GM10266 (cell line): ENCODE measurements around the gene IGFBPL1.

Experiments used
- DNase-seq: peaks from one replicate; pipeline ENCODE4 v3.0.0; 2012; ENCODE audit errors: extremely low spot score
- TF ChIP-seq, protein P1 (sequence below): IDR thresholded peaks from 2 replicates; pipeline ENCODE4 v1.5.1; 2012; ENCODE audit warnings: mild to moderate bottlenecking, low read depth; ENCODE audit not compliant: control insufficient read depth, insufficient read depth; ENCODE audit errors: missing control alignments

IGFBPL1 gene

DNA sequence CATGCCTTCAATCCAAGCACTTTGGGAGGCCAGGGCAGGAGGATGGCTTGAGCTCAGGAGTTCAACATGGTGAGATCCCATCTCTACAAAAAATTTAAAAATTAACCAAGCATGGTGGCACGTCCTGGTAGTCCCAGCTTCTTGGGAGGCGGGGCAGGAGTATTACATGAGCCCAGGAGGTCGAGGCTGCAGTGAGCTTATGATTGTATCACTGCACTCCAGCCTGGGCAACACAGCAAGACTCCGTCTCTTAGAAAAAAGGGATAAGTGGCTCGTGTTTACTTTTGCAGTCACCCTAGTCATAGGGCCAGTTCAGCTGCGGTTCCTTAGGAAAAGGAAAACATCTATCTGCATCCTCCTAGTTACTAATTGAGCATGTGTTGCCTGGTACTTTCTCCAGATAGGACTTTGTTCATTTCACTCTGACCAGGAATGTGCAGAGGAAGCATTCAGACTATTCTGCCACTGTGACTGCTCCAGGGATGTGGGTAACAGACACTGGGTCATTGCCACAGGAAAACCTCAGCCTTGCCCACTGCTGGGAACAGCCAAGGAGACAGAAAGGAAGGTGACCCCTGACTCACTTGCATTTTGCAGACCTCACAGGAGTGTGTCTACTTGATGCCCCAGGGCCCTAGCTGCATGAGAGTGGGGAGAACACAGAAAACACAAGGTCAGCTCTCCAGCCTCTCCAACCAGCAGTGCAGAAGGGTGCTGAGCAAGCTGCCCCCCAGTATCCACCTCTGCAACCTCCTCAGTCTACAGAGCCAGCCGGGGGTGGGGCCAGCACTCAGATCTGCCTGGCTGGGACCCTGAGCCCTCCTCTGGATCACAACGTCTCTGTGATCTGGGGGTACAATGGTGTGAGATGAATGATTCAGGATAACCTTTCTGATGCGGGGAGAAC, 65.6 kb downstream of the IGFBPL1 start:
- no peak for DNase-seq
- TF ChIP-seq, protein P1, sequence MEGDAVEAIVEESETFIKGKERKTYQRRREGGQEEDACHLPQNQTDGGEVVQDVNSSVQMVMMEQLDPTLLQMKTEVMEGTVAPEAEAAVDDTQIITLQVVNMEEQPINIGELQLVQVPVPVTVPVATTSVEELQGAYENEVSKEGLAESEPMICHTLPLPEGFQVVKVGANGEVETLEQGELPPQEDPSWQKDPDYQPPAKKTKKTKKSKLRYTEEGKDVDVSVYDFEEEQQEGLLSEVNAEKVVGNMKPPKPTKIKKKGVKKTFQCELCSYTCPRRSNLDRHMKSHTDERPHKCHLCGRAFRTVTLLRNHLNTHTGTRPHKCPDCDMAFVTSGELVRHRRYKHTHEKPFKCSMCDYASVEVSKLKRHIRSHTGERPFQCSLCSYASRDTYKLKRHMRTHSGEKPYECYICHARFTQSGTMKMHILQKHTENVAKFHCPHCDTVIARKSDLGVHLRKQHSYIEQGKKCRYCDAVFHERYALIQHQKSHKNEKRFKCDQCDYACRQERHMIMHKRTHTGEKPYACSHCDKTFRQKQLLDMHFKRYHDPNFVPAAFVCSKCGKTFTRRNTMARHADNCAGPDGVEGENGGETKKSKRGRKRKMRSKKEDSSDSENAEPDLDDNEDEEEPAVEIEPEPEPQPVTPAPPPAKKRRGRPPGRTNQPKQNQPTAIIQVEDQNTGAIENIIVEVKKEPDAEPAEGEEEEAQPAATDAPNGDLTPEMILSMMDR = no peak

DNA sequence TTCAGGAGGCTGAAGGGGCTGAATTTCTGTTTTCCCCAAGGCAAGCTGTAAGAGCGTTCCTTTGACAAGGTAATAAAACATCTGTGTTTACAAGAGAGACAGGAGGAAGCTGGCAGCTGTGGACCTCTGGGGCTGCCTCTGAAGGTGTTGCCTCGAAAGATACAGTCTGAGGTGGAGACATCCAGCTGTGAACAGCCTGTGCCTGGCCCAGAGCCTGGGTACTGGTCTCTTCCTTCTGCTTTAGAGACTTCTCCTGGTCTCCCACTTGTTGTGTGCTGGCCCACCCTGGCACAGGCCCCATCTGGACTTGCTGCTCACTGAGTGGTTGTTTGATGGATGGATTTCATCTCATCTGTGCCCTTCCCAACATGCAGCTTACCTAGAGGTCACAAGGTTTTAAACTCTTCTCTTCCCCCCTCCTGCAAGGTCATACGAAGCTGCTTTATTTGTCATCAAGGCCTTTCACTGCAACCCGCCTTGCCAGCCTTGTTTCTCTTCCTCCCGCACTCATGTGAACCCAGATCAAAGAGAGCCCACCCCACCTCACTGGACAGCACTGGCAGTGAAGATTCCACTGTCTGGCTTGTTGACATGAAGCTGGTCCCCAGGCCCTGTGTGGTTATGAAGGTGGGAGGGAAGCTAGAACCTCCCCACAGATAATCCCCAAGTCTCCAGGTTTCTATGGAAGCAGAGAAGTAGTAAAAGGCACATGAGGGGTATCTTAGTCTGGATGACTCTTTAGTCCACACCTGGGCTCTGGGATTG, 66.7 kb downstream of the IGFBPL1 start:
- TF ChIP-seq, protein P1 = no peak

DNA sequence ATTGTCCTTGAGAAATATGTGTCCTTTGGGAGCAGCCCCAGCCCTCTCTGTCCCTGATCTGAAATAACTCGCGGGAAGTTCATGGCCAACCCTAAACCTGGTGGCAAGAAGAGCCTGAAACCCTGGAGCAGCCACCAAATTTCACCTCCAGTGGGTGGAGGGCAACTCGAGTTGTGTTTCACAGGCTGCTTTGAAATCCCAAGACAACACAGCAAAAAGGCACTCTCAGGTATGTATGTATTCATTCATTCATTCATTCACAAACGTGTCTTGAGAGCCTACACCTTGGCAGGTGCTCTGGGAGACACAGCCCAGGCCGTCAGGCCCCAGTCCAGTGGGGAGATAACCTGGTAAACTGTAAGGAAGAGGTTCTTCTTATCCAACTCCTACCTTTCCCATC, 67.4 kb downstream of the IGFBPL1 start:
- TF ChIP-seq, protein P1 = no peak
- DNase-seq = no peak

More for the DNA sequence above, 66.7 kb downstream of the IGFBPL1 start:
- no peak for DNase-seq
